Measurements from ENCODE around the gene CATSPERE.
"Not testable (repeated sequence)": the region's sequence is repeated elsewhere in the genome, so short reads cannot be mapped to it uniquely, and the experiment has no call there.

The CATSPERE gene

GRCh38 chr1:244667797-244668196 is 206.7 kb downstream of the CATSPERE start:
- ChIA-PET POLR2A (ENCODE audit: low non-redundant PET) (no interaction called here), CTCF (no interaction called here)
- no peak for TF ChIP-seq CTCF (conservative IDR thresholded peaks at IDR 0.05; ENCODE audit: low read depth)
- no peak overlapping the region for H3K27ac ChIP-seq
- no peak for DNase-seq (ENCODE audit: low spot score)

GRCh38 chr1:244672946-244673682 is 212.0 kb downstream of the CATSPERE start:
- ChIA-PET POLR2A (ENCODE audit: low non-redundant PET) (no interaction called here), CTCF (interaction anchor here (0.6 kb wide), 2 partner anchors 9 to 123 kb away, joined by 3 read pairs; no protein-coding TSS in a partner anchor)
- no peak for TF ChIP-seq CTCF (conservative IDR thresholded peaks at IDR 0.05; ENCODE audit: low read depth)

GRCh38 chr1:244674446-244674845 is 213.4 kb downstream of the CATSPERE start:
- POLR2A ChIA-PET (ENCODE audit: low non-redundant PET): no interaction called here
- CTCF ChIA-PET: no interaction called here
- no peak overlapping the region for H3K27ac ChIP-seq
- no peak for TF ChIP-seq CTCF (conservative IDR thresholded peaks at IDR 0.05; ENCODE audit: low read depth)
- DNase-seq (ENCODE audit: low spot score): no peak

More at GRCh38 chr1:244672946-244673682, 212.0 kb downstream of the CATSPERE start:
- H3K27ac ChIP-seq: no peak overlapping the region
- DNase-seq (ENCODE audit: low spot score): no peak

- no peak for TF ChIP-seq CTCF (conservative IDR thresholded peaks at IDR 0.05; ENCODE audit: low read depth)
- no peak overlapping the region for H3K27ac ChIP-seq
- DNase-seq (ENCODE audit: low spot score): no peak
- ChIA-PET CTCF (no interaction called here), POLR2A (ENCODE audit: low non-redundant PET) (no interaction called here)
These were observed 214.1 kb downstream of the CATSPERE start for GRCh38 chr1:244675167-244675566.

- no peak for TF ChIP-seq CTCF (conservative IDR thresholded peaks at IDR 0.05; ENCODE audit: low read depth)
- ChIA-PET POLR2A (ENCODE audit: low non-redundant PET) (no interaction called here), CTCF (no interaction called here)
- H3K27ac ChIP-seq: no peak overlapping the region
- no peak for DNase-seq (ENCODE audit: low spot score)
These were observed 217.6 kb downstream of the CATSPERE start for GRCh38 chr1:244678697-244679096.

- DNase-seq (ENCODE audit: low spot score): no peak
- POLR2A ChIA-PET (ENCODE audit: low non-redundant PET): no interaction called here
- H3K27ac ChIP-seq: no peak overlapping the region
- no peak for TF ChIP-seq CTCF (conservative IDR thresholded peaks at IDR 0.05; ENCODE audit: low read depth)
- CTCF ChIA-PET: interaction anchor here (0.6 kb wide), 1 partner anchor 12 kb away, joined by 4 read pairs; no protein-coding TSS in a partner anchor
These were observed 219.6 kb downstream of the CATSPERE start for GRCh38 chr1:244680667-244681066.

GRCh38 chr1:244682087-244682486 is 221.0 kb downstream of the CATSPERE start:
- POLR2A ChIA-PET (ENCODE audit: low non-redundant PET); DNase-seq (ENCODE audit: low spot score); H3K27ac ChIP-seq: not testable (repeated sequence)
- CTCF ChIA-PET: interaction anchor here (0.7 kb wide), 1 partner anchor 8 kb away, joined by 3 read pairs; no protein-coding TSS in a partner anchor

Data from RWPE1 (cell line).